NCI-H69 (cell line): ENCODE results near the gene CHKA.

Experiments
- DNase-seq: peaks from one replicate; lab custom pipeline; 2025; lab: John Stamatoyannopoulos, UW

Gene CHKA

DNA sequence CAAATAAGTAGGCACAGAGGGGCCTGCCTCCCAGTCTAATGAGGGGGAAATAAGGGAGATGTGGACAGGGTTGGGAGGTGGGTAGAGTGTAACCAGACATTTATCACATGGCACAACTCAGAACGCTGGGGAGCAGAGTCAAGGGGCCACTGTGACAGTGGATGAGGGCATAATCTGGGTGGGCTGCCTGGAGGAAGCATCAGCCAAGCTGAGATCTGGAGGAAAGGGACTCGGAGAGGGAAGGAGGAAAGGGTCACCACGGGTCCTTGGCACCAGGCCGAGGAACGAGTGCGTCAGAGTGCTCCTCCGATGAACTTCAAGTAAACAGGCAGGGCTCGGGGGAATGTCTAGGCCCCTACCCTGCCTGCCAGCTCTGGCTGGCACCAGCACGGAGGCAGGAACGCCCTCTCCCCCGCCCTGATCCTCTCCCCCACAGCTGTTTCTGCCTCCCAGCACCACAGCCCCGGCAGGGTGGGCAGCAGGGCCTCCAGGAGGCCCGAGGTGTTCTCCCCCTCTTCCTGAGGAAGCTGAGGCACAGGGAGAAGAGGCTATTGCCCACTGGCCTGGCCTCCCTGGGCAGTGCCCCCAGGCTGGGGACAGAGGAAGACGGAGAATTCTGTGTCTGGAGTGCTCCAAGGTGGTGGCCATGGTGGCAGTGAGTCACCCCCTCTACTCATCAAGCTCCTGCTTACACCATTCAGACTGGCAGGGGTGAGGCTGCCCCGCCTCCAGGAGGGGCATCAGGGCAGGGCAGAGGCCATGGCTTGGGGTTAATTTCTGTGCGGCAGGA, 106.8 kb downstream of the CHKA start:
- peak; percentile 54 for DNase-seq

DNA sequence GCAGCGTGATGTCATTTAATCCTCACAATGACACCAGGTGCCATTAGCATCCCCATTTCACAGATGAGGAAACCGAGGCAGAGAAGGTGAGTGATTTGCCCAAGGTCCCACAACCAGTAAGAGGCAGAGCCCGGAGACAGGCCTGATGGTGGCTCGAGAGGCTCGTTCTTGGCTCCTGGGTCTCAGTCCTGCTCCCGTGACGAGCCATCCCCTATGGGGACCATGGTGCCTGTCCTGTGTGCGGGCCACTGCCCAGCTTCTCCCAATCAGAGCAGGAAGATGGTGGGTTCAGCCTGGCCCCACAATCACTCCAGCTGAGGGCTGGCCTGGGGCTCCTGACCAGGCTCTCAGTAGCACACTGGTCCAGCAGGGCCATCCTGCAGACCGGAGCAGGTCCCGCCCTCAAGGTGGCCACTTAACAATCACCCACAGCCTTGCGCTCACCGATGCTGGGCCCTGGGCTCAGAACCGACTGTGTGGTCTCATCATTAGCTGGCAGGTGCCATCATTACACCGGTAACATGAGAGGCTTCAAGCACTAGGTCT, 107.5 kb downstream of the CHKA start:
- no peak for DNase-seq

DNA sequence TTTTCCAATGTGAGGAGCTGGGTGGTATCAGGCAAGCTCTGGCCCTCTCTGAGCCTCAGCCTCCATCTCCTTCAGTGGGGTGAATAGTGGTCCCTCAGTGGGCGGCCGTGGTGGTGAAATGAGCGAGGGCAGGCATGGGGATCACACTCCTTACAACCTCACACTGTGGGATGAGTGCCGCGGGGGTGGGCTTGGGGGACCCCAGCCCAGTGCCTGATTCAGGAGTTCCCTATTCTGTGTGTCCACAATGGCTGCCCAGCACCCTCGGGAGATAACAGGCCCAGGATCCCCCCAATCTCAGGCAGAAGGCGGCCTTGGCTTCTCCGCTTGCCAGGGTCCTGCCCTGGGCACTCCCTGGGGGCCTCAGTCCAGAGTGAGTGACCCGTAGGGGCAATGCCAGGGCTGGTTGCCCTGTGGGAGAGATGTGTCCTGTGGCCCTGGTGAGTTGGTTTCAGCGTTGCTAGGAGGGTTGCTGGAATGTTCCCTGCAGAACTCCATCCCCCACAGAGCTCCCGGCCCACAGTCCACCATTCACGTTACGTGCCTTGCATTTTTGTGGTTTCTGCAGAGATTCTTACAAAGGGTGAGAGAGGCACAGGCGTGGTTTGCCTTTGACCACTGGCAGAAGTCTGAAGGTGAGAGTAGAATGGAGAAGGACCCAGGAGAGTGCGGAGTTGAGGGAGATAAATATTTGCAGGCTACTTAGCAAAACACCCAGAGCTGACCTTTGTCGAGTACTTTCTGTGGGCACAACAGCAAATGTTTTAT, 108.2 kb downstream of the CHKA start:
- DNase-seq = no peak

- DNase-seq = no peak
These were observed 108.9 kb downstream of the CHKA start for GRCh38 chr11:68012044-68012842.

DNA sequence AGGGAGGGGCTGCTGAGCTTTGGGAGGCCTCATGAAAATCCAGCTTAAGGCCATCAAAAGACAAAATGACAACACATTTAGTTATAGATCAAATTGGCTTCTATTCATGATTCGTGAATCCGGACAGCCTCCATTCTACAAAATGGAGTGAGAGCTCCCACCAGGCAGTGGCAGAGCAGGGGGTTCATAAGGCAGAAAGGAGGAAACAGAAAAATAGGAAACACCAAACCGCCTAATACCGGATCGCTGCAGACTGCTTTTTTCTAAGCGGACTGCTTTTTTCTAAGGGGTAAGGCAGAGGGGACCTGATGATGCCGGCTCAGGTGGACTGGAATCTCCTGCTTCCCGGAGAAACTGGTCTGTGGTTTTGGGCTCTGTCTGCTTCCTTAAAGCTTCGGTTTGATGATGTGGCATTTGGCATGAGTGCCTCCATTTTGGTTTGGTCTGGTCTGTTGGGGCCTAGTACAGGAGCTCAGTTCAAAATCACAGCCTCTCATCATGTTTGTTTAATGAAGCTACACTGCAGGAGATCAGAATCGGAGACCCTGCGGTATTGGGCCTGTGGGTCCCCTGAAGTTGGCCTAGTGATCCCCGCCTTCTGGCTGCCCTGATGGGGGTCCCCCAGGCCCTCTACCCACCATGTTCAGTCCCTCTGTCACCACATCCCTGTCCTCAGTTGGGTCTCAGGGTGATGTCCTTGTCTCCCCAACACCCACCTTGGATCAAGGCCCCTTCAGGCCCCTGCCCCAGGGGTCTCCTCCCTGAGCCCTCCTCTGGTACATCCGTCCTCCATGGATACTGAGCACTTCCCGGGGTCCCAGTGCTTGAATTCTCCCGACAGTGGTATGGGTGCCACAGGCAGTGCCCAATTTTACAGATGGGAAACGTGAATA, 109.9 kb downstream of the CHKA start:
- DNase-seq = no peak

GRCh38 chr11:68010090-68011041, 110.8 kb downstream of the CHKA start, which contains the start of gene ALDH3B1:
TSS of gene ALDH3B1 (plus strand) at chr11:68010327. CDS start at chr11:68015298, 4,971 bp downstream.
- peak; percentile 61 for DNase-seq

DNA sequence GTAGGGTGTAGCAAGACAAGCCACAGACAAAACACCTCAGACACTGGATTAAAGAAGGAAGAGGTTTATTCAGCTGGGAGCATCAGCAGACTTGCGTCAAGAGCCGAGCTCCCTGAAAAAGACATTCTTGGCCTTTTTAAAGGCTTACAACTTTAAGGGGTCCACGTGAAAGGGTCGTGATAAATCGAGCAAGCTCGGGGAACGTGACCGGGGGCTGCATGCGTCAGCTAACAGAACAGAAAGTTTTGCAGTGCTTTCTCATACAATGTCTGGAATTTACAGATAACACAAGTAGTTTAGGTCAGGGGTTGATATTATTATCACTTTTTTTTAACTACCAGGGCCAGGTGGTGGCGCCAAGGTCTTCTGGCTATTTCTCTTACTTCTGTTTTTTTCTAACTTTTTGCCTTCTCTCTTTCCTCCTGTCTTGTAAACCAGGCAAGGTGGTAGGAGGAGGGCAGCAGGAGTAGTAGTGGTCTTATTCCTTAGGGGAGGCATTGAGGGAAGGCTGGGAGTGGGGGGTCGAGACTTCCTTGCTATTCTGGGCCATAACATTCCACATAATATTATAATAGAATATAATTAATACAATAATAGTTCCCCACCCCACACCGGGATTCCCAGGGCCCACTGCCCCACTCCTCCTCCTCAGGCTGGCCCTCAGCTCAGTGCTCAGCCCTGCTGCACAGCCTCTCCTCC, 111.6 kb downstream of the CHKA start:
- no peak for DNase-seq

DNA sequence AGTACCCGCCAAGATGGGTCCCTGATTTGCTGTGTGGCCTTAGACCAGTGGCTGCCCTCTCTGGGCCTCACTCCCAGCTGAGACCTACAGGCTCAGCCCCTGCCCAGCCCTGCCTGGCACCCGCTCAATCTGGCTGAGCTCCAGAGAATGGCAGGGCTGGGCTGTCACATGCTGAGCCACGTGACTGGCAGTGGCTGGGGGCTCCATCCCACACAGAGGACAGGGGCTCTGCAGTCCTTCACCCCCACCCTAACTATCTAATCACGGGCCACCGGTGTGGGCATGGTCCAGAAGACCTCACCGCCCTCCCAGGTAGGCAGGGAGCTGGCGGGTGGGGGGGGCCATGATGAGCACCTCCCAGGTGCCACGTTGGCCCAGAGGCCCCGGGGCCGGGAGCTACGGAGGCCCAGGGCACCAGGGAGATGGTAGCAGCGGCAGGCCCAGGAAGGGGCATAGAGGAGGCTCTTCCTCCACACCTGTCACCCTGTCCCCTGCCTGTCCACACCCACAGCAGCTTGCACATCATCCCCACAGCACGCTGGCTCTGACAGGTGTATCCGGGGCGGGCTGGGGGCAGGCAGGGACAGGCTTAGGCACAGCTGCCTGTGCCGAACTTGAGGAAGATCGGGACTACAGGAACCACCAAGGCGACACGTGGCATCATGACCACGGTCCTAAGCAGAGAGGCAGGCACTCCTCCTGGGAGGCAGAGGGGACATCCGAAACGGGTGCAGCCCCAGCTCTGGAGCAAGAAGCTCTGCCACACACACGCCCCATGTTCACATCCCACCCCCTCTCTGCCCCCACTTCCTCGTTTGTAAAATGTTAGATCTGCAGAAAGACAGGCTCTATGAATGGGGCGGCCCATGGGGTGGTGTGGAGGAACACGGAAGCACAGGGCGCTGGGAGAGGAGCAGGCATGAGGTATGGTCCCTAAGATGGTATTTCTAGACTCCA, 112.5 kb downstream of the CHKA start:
- DNase-seq = peak; percentile 73

DNA sequence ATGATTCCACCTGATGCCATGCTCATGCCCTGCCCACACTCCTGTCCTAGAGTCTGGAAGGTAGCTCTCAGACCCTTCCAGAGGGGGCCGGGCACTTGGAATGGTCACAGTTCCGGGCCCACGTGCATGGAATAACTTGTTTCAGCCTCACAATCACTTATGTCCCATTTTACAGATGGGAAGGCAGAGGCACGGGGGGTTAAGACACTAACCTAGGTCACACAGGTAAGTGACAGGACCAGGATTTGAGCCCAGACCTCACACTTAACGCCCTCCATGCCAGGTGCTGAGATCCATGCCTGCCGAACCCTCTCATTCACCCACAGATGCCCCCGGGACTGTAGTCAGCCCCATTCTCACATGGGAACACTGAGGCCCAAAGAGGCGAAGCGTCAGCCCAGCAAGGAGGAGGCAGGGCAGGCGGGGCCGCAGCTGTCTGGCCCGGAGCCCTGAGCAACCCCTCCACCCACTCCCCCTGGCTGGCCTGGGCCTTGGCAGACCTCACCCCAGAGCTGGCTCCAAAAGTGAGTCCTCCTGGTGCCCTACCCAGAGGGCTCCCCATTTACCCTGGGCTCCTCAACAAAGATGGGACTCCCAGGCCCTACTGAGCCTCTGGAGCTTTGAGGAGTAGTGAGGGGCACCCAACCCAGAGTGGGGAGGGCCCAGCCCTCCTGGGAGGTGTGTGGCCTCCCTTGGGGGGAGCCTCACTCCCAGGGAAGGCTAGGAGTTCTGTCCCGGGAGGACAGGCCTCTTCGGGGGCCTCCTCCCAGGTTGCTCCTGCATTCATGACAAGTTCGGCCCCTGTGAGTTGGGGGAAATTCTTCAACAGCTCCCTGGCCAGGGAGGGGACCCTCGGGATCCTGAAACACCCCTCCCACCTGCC, 113.4 kb downstream of the CHKA start:
- no peak for DNase-seq

DNA sequence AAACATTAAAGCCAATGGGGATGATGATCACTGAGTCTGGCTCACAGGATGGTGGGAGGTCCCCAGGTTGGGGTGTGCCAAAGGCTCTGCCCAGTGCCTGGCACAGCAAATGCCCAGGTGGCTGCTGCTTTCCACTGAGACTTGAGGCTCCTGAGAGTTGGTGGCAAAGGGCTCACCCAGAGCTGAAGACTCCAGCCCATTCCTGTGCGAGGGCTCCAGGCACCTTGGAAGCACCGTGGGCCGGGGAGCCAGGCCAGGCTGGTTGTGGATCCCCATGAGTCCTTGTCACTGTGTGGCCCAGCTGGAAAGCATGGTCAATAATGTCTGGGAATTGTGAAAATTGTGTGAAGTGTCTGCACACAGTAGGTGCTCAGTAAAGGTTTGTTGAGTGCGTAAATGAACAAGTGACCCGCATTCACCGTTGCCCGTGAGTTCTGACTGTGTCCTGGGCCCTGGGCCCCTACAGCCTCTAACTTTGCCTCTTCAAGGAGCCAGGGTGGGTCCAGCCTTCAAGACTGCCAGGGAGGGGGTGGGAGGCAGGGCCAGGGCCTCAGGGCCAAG, 114.5 kb downstream of the CHKA start:
- DNase-seq = no peak

- no peak for DNase-seq
These were observed 116.4 kb downstream of the CHKA start for GRCh38 chr11:68004551-68005335.

DNA sequence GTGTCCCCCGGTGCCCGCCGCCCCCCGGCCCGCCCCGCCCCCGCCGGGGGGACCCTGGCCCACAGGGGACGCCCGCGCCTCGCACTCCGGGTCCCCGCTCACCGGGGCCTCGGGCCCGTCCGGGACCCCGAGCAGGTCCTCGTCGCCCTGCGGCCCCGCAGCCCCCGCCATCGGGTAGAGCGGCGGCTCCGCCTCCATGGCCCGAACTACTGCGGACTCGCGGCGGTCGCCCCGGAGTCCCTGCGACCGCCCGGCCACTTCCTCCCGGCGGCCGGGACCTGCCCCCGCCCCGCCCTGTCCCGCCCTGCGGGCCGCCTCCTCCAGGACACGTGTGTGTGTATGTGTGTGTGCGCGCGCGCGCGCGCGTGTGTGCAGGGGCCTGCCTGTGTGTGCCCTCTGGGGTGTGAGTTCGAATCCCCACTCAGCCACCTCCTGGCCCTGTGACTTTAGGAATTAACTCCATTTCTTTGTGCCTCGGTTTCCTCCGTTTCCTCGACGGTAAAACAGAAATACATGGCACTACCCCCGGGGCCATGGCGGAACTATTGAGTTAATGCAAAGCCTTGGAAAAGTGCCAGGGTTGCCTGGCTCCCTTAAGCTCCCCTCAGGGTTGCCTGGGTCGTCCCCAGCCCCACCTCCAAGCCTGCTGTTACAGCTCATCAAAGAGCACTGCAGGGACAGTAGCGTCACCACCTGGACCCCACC, 117.2 kb downstream of the CHKA start, which contains the start of gene UNC93B1:
TSS of gene UNC93B1 (minus strand) at position 252 of the 705 bp plus-strand sequence. CDS start at position 198, 54 bp downstream.
- DNase-seq = peak; percentile 91

- peak; percentile 71 for DNase-seq
These were observed 118.0 kb downstream of the CHKA start for GRCh38 chr11:68002938-68003845.
